Caco-2 (cell line): ENCODE measurements around the gene SLC37A1. TPM values are rescaled to one million over a fixed set of nuclear protein-coding genes. Genes with fewer than 3 reads are reported as not detected.

Source experiments
- BruUV-seq: library from RNA; stranded (reverse); fragments of 400-500 nt; replicated peaks from 2 replicates; lab custom pipeline; 2021; lab: Mats Ljungman, UMichigan
- CTCF ChIA-PET: fragments of 300-600 bp; sonication (Branson Sonifier 250); formaldehyde crosslinking; loops from one replicate; lab custom pipeline; 2022; ENCODE audit warnings: antibody characterized with exemption; lab: Charles Lee
- POLR2A ChIA-PET: fragments of 300-600 bp; sonication (Branson Sonifier 250); formaldehyde crosslinking; loops from one replicate; lab custom pipeline; 2022; ENCODE audit warnings: antibody characterized with exemption; lab: Charles Lee
- DNase-seq, 2 experiments: peaks; one replicate each; pipeline versions ENCODE4 v3.0.0 to v3.0.0-alpha.2; 2020 to 2022
- H3K27me3 ChIP-seq: replicated peaks from 2 replicates; pipeline ENCODE4 v1.6.0; 2011; ENCODE audit warnings: low read length; ENCODE audit not compliant: control insufficient read depth, insufficient read depth
- H3K36me3 ChIP-seq: 2 replicates; pipeline ENCODE4 v1.5.1; 2011; ENCODE audit warnings: low read length; ENCODE audit not compliant: control insufficient read depth, insufficient read depth
- H3K4me1 ChIP-seq: fragments of 250-450 bp; sonication (Bioruptor Pico); 2 replicates; pipeline ENCODE4 v1.5.1; 2020; ENCODE audit warnings: mild to moderate bottlenecking
- H3K4me3 ChIP-seq: 2 replicates; pipeline ENCODE4 v1.5.1; 2011; ENCODE audit warnings: low read depth, mild to moderate bottlenecking, control low read depth, low read length
- H3K9me3 ChIP-seq: fragments of 250-450 bp; sonication (Bioruptor Pico); 2 replicates; pipeline ENCODE4 v1.5.1; 2020; ENCODE audit warnings: mild to moderate bottlenecking, moderate library complexity
- H3K27ac Mint-ChIP-seq: one replicate; pipeline ENCODE4 v1.8.0; 2022; ENCODE audit warnings: mixed read lengths; ENCODE audit not compliant: unreplicated experiment
- H3K27me3 Mint-ChIP-seq: one replicate; pipeline ENCODE4 v1.8.0; 2022; ENCODE audit warnings: mixed read lengths; ENCODE audit not compliant: insufficient read depth, unreplicated experiment
- H3K36me3 Mint-ChIP-seq: one replicate; pipeline ENCODE4 v1.8.0; 2022; ENCODE audit warnings: mild to moderate bottlenecking, mixed read lengths; ENCODE audit not compliant: insufficient read depth, unreplicated experiment
- H3K4me1 Mint-ChIP-seq: one replicate; pipeline ENCODE4 v1.8.0; 2022; ENCODE audit warnings: low read depth, mixed read lengths; ENCODE audit not compliant: unreplicated experiment
- H3K4me3 Mint-ChIP-seq: one replicate; pipeline ENCODE4 v1.8.0; 2022; ENCODE audit warnings: mild to moderate bottlenecking, moderate library complexity, mixed read lengths; ENCODE audit not compliant: unreplicated experiment
- H3K9me3 Mint-ChIP-seq: one replicate; pipeline ENCODE4 v1.8.0; 2022; ENCODE audit warnings: mixed read lengths; ENCODE audit not compliant: unreplicated experiment
- intact Hi-C: fragments of 100-400 bp; cut with micrococcal nuclease; formaldehyde crosslinking; loops from one replicate; pipeline ENCODE4 v1.10.0; 2022; ENCODE audit not compliant: unreplicated experiment
- total RNA-seq: library from RNA; stranded (reverse); gene quantifications from 2 replicates; pipeline ENCODE4 v1.2.3, GENCODE V29; 2022
- TF ChIP-seq, protein P1 (sequence below), 2 experiments: fragments of 200-600 bp in 1 of 2; IDR thresholded peaks; 1 replicate in 1 of 2; 2 replicates in 1 of 2; pipeline versions ENCODE4 v1.5.1 to v1.8.0; 2011 to 2022; ENCODE audit warnings: antibody characterized with exemption in 1 of 2, control low read depth in 1 of 2, inconsistent platforms in 1 of 2, low read depth in 1 of 2, low read length in 1 of 2, mild to moderate bottlenecking in 1 of 2, moderate library complexity in 1 of 2; ENCODE audit not compliant: insufficient read depth in 1 of 2, severe bottlenecking in 1 of 2, unreplicated experiment in 1 of 2

The SLC37A1 gene
- total RNA-seq, 1 experiment from 2014 or later = 9.8 TPM

DNA sequence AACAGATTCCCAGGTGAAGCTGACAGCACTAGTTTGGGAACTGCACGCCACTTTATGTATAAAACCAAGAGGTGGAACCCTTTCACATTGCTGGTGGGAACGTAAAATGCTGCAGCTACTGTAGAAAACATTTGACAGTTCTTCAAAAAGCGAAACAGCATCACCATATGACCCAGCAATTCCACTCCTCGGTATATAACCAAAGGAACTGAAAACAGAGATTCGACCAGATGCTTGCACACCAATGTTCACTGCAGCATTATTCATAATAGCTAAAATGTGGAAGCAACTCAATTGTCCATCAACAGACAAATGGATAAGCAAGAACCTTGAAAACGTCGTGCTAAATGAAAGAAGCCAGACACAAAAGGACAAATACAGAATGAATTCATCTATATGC is 35.1 kb upstream of the SLC37A1 start:
- Mint-ChIP-seq H3K36me3 (no peaks in the 10 kb centered on the region), H3K27ac (no peak overlapping the region), H3K4me3 (no peak overlapping the region), H3K27me3 (no peaks in the 10 kb centered on the region), H3K4me1 (peaks cover 13% of the 10 kb centered on the region), H3K9me3 (no peaks in the 10 kb centered on the region)
- Histone ChIP-seq H3K4me3 (no peak overlapping the region), H3K27me3 (no peaks in the 10 kb centered on the region), H3K9me3 (no peaks in the 10 kb centered on the region), H3K4me1 (peaks cover 17% of the 10 kb centered on the region), H3K36me3 (no peaks in the 10 kb centered on the region)
- no TSS peak for BruUV-seq
- POLR2A ChIA-PET = no interaction called here
- intact Hi-C loops = no loop called here
- TF ChIP-seq, protein P1, sequence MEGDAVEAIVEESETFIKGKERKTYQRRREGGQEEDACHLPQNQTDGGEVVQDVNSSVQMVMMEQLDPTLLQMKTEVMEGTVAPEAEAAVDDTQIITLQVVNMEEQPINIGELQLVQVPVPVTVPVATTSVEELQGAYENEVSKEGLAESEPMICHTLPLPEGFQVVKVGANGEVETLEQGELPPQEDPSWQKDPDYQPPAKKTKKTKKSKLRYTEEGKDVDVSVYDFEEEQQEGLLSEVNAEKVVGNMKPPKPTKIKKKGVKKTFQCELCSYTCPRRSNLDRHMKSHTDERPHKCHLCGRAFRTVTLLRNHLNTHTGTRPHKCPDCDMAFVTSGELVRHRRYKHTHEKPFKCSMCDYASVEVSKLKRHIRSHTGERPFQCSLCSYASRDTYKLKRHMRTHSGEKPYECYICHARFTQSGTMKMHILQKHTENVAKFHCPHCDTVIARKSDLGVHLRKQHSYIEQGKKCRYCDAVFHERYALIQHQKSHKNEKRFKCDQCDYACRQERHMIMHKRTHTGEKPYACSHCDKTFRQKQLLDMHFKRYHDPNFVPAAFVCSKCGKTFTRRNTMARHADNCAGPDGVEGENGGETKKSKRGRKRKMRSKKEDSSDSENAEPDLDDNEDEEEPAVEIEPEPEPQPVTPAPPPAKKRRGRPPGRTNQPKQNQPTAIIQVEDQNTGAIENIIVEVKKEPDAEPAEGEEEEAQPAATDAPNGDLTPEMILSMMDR (IDR thresholded peaks at IDR 0.05; ENCODE audit: insufficient read depth in 1 of 2, low read depth in 1 of 2, low read length in 1 of 2, severe bottlenecking in 1 of 2, unreplicated experiment in 1 of 2) = no peak
- DNase-seq = no peak
- CTCF ChIA-PET = no interaction called here

DNA sequence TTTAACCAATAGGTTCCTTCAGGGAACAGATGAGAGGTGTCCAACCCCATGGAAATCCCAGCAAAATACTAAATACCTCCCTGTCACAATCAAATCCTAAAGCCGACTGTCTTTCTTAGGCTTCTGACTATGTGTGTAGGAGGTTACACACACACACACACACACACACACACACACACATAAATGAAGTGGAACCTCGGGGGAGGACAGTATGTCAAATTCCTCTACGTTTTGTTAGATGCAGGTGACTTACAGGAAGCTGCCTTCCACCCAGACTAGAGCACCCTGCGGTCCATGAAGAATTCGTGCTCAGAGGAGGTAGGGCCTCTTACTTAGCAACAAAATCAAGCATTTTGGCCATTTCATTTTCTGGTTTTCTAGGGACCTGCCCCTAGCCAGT is 34.1 kb upstream of the SLC37A1 start:
- DNase-seq = no peak
- H3K4me1 ChIP-seq = peaks cover 6% of the 10 kb centered on the region
- POLR2A ChIA-PET = no interaction called here
- no peaks in the 10 kb centered on the region for H3K36me3 ChIP-seq
- CTCF ChIA-PET = no interaction called here
- Mint-ChIP-seq H3K27ac (no peak overlapping the region), H3K4me1 (peaks cover 3% of the 10 kb centered on the region), H3K36me3 (no peaks in the 10 kb centered on the region), H3K27me3 (no peaks in the 10 kb centered on the region), H3K9me3 (no peaks in the 10 kb centered on the region), H3K4me3 (no peak overlapping the region)
- no peaks in the 10 kb centered on the region for H3K27me3 ChIP-seq
- intact Hi-C loops = no loop called here
- no peak overlapping the region for H3K4me3 ChIP-seq
- TF ChIP-seq, protein P1 (IDR thresholded peaks at IDR 0.05; ENCODE audit: insufficient read depth in 1 of 2, low read depth in 1 of 2, low read length in 1 of 2, severe bottlenecking in 1 of 2, unreplicated experiment in 1 of 2) = no peak
- H3K9me3 ChIP-seq = no peaks in the 10 kb centered on the region
- BruUV-seq = no TSS peak

DNA sequence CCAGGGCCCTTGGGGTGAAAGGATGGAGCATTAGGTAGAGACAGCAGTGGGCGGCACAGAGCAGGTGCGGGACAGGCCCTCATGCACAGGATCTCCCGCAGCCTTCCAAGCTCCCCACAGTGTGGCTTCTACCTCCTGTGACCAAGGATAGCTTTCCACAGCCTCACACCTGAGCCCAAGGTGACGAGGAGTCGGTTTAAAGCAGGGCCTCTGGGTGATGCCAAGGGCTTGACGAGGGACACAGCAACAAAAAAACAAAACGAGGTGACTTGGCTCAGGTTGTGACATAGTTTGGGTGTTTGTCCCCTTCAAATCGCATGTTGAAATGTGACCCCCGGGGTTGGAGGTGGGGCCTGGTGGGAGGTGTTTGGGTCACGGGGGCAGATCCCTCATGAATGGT is 32.9 kb upstream of the SLC37A1 start:
- intact Hi-C loops = no loop called here
- CTCF ChIA-PET = no interaction called here

More for the DNA sequence above, 32.9 kb upstream of the SLC37A1 start:
- POLR2A ChIA-PET = no interaction called here
- no TSS peak for BruUV-seq
- Histone ChIP-seq H3K4me1 (peaks cover 4% of the 10 kb centered on the region; the same call in 1 of the 2 replicates), H3K27me3 (no peaks in the 10 kb centered on the region), H3K4me3 (no peak overlapping the region), H3K9me3 (no peaks in the 10 kb centered on the region), H3K36me3 (no peaks in the 10 kb centered on the region)
- Mint-ChIP-seq H3K27me3 (no peaks in the 10 kb centered on the region), H3K27ac (no peak overlapping the region), H3K4me1 (no peaks in the 10 kb centered on the region), H3K4me3 (no peak overlapping the region), H3K36me3 (no peaks in the 10 kb centered on the region), H3K9me3 (no peaks in the 10 kb centered on the region)
- TF ChIP-seq, protein P1 (IDR thresholded peaks at IDR 0.05; ENCODE audit: insufficient read depth in 1 of 2, low read depth in 1 of 2, low read length in 1 of 2, severe bottlenecking in 1 of 2, unreplicated experiment in 1 of 2) = no peak
- no peak for DNase-seq
